Panc1 (cell line): ENCODE measurements around the gene HOXC11. TPM values are rescaled to one million over a fixed set of nuclear protein-coding genes. Genes with fewer than 3 reads are reported as not detected.

Experiments used
- ATAC-seq: fragments of 200-7000 bp; cut with Tn5 transposase; 2 replicates; pipeline ENCODE4 v1.9.1; 2020; ENCODE audit warnings: mild to moderate bottlenecking, moderate library complexity
- BruUV-seq: library from RNA; stranded (reverse); fragments of 400-500 nt; replicated peaks from 2 replicates; lab custom pipeline; 2021; lab: Mats Ljungman, UMichigan
- CTCF ChIA-PET: fragments of 300-600 bp; sonication (Branson Sonifier 250); formaldehyde crosslinking; loops from one replicate; lab custom pipeline; 2022; ENCODE audit warnings: antibody characterized with exemption; lab: Charles Lee
- POLR2A ChIA-PET: fragments of 300-600 bp; sonication (Branson Sonifier 250); formaldehyde crosslinking; loops from one replicate; lab custom pipeline; 2022; ENCODE audit warnings: antibody characterized with exemption; lab: Charles Lee
- DNase-seq: peaks from one replicate; pipeline ENCODE4 v3.0.0-alpha.2; 2010; ENCODE audit warnings: low read depth, low spot score
- H3K27ac ChIP-seq: 2 replicates; pipeline ENCODE4 v1.5.1; 2011; ENCODE audit warnings: mild to moderate bottlenecking, low read length, inconsistent platforms
- H3K27me3 ChIP-seq: fragments of 200-500 bp; sonication (Bioruptor generic); 2 replicates; pipeline ENCODE4 v1.6.0; 2014; ENCODE audit warnings: low read length, inconsistent platforms; ENCODE audit not compliant: control insufficient read depth, insufficient read depth
- H3K36me3 ChIP-seq: fragments of 200-500 bp; sonication (Bioruptor generic); 2 replicates; pipeline ENCODE4 v1.5.1; 2014; ENCODE audit warnings: inconsistent platforms, mild to moderate bottlenecking, low read length, moderate library complexity; ENCODE audit not compliant: control insufficient read depth, insufficient read depth
- H3K4me1 ChIP-seq: 2 replicates; pipeline ENCODE4 v1.5.1; 2011; ENCODE audit warnings: inconsistent platforms, mild to moderate bottlenecking, low read length, moderate library complexity; ENCODE audit not compliant: control insufficient read depth, insufficient read depth
- H3K4me3 ChIP-seq, 2 experiments: 2 replicates each; pipeline ENCODE4 v1.5.1; 2011 to 2012; ENCODE audit warnings: low read depth in 2 of 2, low read length in 2 of 2, mild to moderate bottlenecking in 2 of 2, inconsistent platforms in 1 of 2, moderate library complexity in 1 of 2
- H3K9me3 ChIP-seq: fragments of 200-500 bp; sonication (Bioruptor generic); 2 replicates; pipeline ENCODE4 v1.5.1; 2014; ENCODE audit warnings: low read depth, mild to moderate bottlenecking, inconsistent platforms, low read length, moderate library complexity; ENCODE audit not compliant: control insufficient read depth, insufficient read depth
- CTCF ChIP-seq: fragments of 450-650 bp; IDR thresholded peaks from 2 replicates; pipeline ENCODE4 v1.5.1; 2017; ENCODE audit warnings: mild to moderate bottlenecking
- POLR2AphosphoS5 ChIP-seq: IDR thresholded peaks from 2 replicates; pipeline ENCODE4 v1.6.1; 2012; ENCODE audit warnings: mild to moderate bottlenecking, low read depth, low read length, moderate library complexity
- REST ChIP-seq, 2 experiments: IDR thresholded peaks; 2 replicates each; pipeline ENCODE4 v1.6.1; 2011 to 2012; ENCODE audit warnings: low read depth in 2 of 2, control low read depth in 1 of 2, low read length in 1 of 2, mild to moderate bottlenecking in 1 of 2, moderate library complexity in 1 of 2; ENCODE audit not compliant: insufficient read depth in 1 of 2
- SIN3A ChIP-seq: IDR thresholded peaks from 2 replicates; pipeline ENCODE4 v1.6.1; 2012; ENCODE audit warnings: low read depth, mild to moderate bottlenecking, low read length, moderate library complexity, borderline replicate concordance; ENCODE audit not compliant: insufficient read depth
- TCF7L2 ChIP-seq: IDR thresholded peaks from 2 replicates; pipeline ENCODE4 v1.6.1; 2011; ENCODE audit warnings: mild to moderate bottlenecking, low read depth, low read length, inconsistent platforms
- in situ Hi-C: cut with HindIII; loops from 2 replicates; pipeline ENCODE4 v1.10.0; 2016; ENCODE audit warnings: low sequenced_read_pairs, low pct_unique_long_range_greater_than_20kb
- intact Hi-C: fragments of 100-400 bp; cut with micrococcal nuclease; formaldehyde crosslinking; loops from one replicate; pipeline ENCODE4 v1.10.0; 2022; ENCODE audit not compliant: unreplicated experiment
- total RNA-seq: library from RNA; stranded (reverse); gene quantifications from one replicate; pipeline ENCODE4 v1.2.1, GENCODE V29; 2021; ENCODE audit not compliant: unreplicated experiment

Gene HOXC11
- total RNA-seq, 1 experiment from 2014 or later, result 17.0 TPM

DNA sequence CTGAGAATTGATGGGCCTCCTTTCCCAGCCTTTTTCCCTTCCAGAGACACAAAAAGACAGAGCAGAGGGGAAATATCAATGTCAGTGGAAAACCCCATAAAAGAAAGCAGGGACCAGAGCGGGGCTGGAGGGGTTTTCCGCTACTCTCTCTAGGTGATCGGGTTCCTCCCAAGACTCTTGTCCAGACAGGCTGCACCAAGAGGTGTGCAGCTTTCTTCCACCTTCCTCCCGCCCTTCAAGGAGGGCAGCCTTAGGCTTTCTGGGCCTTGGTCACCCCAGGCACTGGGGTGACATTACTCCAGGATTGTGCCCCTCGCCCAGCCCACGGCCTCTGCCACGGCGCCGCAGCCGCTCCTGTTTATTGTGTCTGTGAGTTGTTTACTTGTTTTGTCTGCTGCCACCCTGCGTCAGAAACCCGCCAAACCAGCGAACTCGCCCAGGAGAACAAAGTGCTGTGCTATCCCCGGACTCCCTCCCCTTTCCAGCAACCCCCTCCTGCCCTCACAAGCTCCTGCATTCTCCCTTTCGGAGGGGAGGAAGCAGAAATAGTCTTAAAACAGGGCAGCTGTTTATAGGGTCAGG, 48.6 kb downstream of the HOXC11 start:
- Histone ChIP-seq H3K4me3 (peak overlapping the region; percentile 72 to 91), H3K4me1 (peaks cover 65% of the 10 kb centered on the region), H3K36me3 (peaks cover 2% of the 10 kb centered on the region; the same call in 1 of the 2 replicates), H3K9me3 (no peaks in the 10 kb centered on the region), H3K27ac (peak overlapping the region; percentile 95), H3K27me3 (no peaks in the 10 kb centered on the region)
- ChIA-PET CTCF (interaction anchor here (1.0 to 1.2 kb wide), 3 partner anchors 13 to 252 kb away, joined by 3 read pairs; partner anchors contain the start of gene HOXC8), POLR2A (no interaction called here)
- in situ Hi-C loops, result no loop called here
- BruUV-seq, result no TSS peak
- DNase-seq, result no peak
- TF ChIP-seq CTCF (peak; percentile 76), TCF7L2 (no peak), SIN3A (peak; percentile 80; the same call in 1 of the 2 replicates), REST (IDR thresholded peaks at IDR 0.05; ENCODE audit: insufficient read depth in 1 of 2, low read depth in 2 of 2, low read length in 1 of 2) (no peak), POLR2AphosphoS5 (peak; percentile 73; the same call in 1 of the 2 replicates)
- intact Hi-C loops, result loop anchor here (1.0 kb wide), 1 partner anchor 15 kb away; no protein-coding TSS in a partner anchor
- peak; percentile 14 for ATAC-seq

- ChIA-PET CTCF (interaction anchor here (0.5 to 1.1 kb wide), 4 partner anchors 9 to 169 kb away, joined by 3 to 8 read pairs (median 7); partner anchors contain the start of genes HOXC5 and HOXC9), POLR2A (no interaction called here)
- ATAC-seq (no peak), DNase-seq (no peak)
- intact Hi-C loops, result no loop called here
- H3K9me3 ChIP-seq, result no peaks in the 10 kb centered on the region
- H3K36me3 ChIP-seq, result no peaks in the 10 kb centered on the region
- peak overlapping the region; percentile 95 for H3K27ac ChIP-seq
- in situ Hi-C loops, result no loop called here
- TF ChIP-seq POLR2AphosphoS5 (no peak), CTCF (no peak), REST (IDR thresholded peaks at IDR 0.05; ENCODE audit: insufficient read depth in 1 of 2, low read depth in 2 of 2, low read length in 1 of 2) (no peak), TCF7L2 (no peak), SIN3A (no peak)
- no TSS peak for BruUV-seq
- H3K4me3 ChIP-seq, result peak overlapping the region; percentile 27 to 39
- H3K27me3 ChIP-seq, result no peaks in the 10 kb centered on the region
- peaks cover 82% of the 10 kb centered on the region for H3K4me1 ChIP-seq
Observed at GRCh38 chr12:54022960-54023884, 50.3 kb downstream of the HOXC11 start.
